KG1 (cell line): ENCODE measurements around the gene SLC48A1.

Source experiments
- DNase-seq: peaks from one replicate; lab custom pipeline; 2025; lab: John Stamatoyannopoulos, UW

The SLC48A1 gene

DNA sequence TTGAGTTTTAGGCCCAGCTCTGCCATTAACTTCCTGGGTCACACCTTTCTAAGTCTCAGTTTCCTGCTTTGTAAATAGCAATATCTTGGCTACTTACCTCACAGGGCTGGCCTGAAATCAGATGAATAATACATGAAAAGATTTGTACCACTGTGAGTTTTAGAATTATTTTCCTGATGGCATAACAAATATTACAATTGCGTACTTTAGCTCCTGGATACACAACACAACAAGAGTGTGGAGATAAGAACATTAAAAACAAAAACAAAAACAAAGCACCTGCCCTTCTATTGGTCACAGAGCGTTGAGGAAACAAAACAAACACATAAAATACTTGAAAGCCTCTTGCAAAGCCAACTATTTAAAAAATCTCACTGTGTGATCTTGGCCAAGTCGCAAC is 51.6 kb downstream of the SLC48A1 start:
- DNase-seq = no peak

- no peak for DNase-seq
These were observed 52.2 kb downstream of the SLC48A1 start for GRCh38 chr12:47825173-47825639.

GRCh38 chr12:47828008-47828975 is 55.3 kb downstream of the SLC48A1 start:
- DNase-seq = no peak

GRCh38 chr12:47828976-47829482 is 56.0 kb downstream of the SLC48A1 start:
- no peak for DNase-seq

- no peak for DNase-seq
These were observed 56.5 kb downstream of the SLC48A1 start for GRCh38 chr12:47829584-47829983.
